Transverse colon (tissue), 4 donors: ENCODE results near the gene ALK.

Source experiments
- POLR2A ChIP-seq: fragments of 450-650 bp; IDR thresholded peaks from one replicate; pipeline ENCODE4 v1.6.1; 2016; ENCODE audit warnings: antibody characterized with exemption, mild to moderate bottlenecking, moderate library complexity
- POLR2AphosphoS5 ChIP-seq, 3 donors: sonication (generic); formaldehyde crosslinking; IDR thresholded peaks; one replicate each; pipeline ENCODE4 v1.6.1; 2016; ENCODE audit warnings: antibody characterized with exemption in 3 of 3
- TF ChIP-seq, protein P1 (sequence below), 5 experiments: fragments of 200-600 bp in 3 of 5; fragments of 450-650 bp in 2 of 5; sonication (generic) in 3 of 5; IDR thresholded peaks; 1 replicate in 2 of 5; 2 replicates in 3 of 5; pipeline ENCODE4 v1.5.1; 2016 to 2017; ENCODE audit warnings: antibody characterized with exemption in 5 of 5, inconsistent platforms in 3 of 5, mild to moderate bottlenecking in 2 of 5, moderate library complexity in 1 of 5

DNA sequence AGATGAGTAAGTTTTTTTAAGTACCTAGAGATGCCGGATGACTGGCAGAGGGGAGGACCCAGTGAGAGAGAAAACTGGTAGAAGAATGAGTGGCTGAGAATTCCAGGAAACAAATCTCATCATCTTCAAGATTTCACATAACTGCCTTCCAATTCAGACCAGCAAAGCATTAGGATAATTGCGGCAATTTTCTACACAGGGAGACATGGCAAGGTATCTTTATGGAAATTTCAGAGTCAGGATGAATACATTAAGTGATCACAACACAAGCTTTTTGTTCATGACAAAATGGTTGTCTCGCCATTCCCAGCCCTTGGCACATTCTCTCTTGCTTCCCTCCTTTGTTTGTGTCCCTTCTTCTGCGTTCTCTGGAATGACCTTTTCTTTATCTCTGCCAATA, 82.1 kb downstream of the ALK start:
- no peak for TF ChIP-seq POLR2A
- TF ChIP-seq, protein P1, sequence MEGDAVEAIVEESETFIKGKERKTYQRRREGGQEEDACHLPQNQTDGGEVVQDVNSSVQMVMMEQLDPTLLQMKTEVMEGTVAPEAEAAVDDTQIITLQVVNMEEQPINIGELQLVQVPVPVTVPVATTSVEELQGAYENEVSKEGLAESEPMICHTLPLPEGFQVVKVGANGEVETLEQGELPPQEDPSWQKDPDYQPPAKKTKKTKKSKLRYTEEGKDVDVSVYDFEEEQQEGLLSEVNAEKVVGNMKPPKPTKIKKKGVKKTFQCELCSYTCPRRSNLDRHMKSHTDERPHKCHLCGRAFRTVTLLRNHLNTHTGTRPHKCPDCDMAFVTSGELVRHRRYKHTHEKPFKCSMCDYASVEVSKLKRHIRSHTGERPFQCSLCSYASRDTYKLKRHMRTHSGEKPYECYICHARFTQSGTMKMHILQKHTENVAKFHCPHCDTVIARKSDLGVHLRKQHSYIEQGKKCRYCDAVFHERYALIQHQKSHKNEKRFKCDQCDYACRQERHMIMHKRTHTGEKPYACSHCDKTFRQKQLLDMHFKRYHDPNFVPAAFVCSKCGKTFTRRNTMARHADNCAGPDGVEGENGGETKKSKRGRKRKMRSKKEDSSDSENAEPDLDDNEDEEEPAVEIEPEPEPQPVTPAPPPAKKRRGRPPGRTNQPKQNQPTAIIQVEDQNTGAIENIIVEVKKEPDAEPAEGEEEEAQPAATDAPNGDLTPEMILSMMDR (IDR thresholded peaks at IDR 0.05), result no peak
- no peak for TF ChIP-seq POLR2AphosphoS5 (IDR thresholded peaks at IDR 0.05)
